D721Med (cell line): Measurements from ENCODE around the gene LMO2.

Experiments used
- DNase-seq: peaks from one replicate; pipeline ENCODE4 v3.0.0; 2011; ENCODE audit warnings: low spot score; ENCODE audit not compliant: insufficient read length
- FAIRE-seq: peaks from 2 replicates; lab custom pipeline; 2011; peaks lifted over from hg19 to GRCh38; lab: Jason Lieb, UNC
- CTCF ChIP-seq: IDR thresholded peaks from 2 replicates; pipeline ENCODE4 v1.5.1; 2012; ENCODE audit warnings: mild to moderate bottlenecking, control low read depth; ENCODE audit not compliant: insufficient read depth; ENCODE audit errors: missing control alignments

Gene LMO2

GRCh38 chr11:33913991-33914390 lies 22.1 kb upstream of the LMO2 start:
- FAIRE-seq: no peak
- DNase-seq: no peak
- no peak for TF ChIP-seq CTCF

- no peak for FAIRE-seq
- TF ChIP-seq CTCF: no peak
- DNase-seq: no peak
Observed at GRCh38 chr11:33912405-33913361, 20.8 kb upstream of the LMO2 start.

- TF ChIP-seq CTCF: no peak
- FAIRE-seq: no peak
- DNase-seq: no peak
Observed at GRCh38 chr11:33910958-33911339, 19.1 kb upstream of the LMO2 start.

- TF ChIP-seq CTCF: no peak
- FAIRE-seq (no peak), DNase-seq (no peak)
Observed at GRCh38 chr11:33910296-33910957, 18.6 kb upstream of the LMO2 start.

- DNase-seq: no peak
- TF ChIP-seq CTCF: no peak
- no peak for FAIRE-seq
Observed at GRCh38 chr11:33909552-33909951, 17.7 kb upstream of the LMO2 start.

- FAIRE-seq (no peak), DNase-seq (no peak)
- TF ChIP-seq CTCF: no peak
Observed at GRCh38 chr11:33909150-33909549, 17.3 kb upstream of the LMO2 start.

- no peak for TF ChIP-seq CTCF
- FAIRE-seq (peak; percentile 86), DNase-seq (peak; percentile 73)
Observed at GRCh38 chr11:33907421-33907820, 15.5 kb upstream of the LMO2 start.
